Activated T-cell treated with anti-CD3 and anti-CD28 coated beads, Interleukin-2, amount 50 U/mL, for 48 hours (primary cell): Measurements from ENCODE around the gene NEDD9.

Experiments
- DNase-seq, 2 experiments: peaks; one replicate each; pipeline ENCODE4 v3.0.0-alpha.2; 2020

NEDD9 gene

GRCh38 chr6:11214901-11215300 is 17.6 kb downstream of the NEDD9 start:
- no peak for DNase-seq

GRCh38 chr6:11214084-11214833 is 18.2 kb downstream of the NEDD9 start:
- DNase-seq: no peak

GRCh38 chr6:11213422-11214021 is 18.9 kb downstream of the NEDD9 start:
- no peak for DNase-seq

GRCh38 chr6:11212664-11213063 is 19.8 kb downstream of the NEDD9 start:
- no peak for DNase-seq

- DNase-seq: no peak
Observed at GRCh38 chr6:11211254-11211653, 21.2 kb downstream of the NEDD9 start.

GRCh38 chr6:11210386-11211138 is 21.9 kb downstream of the NEDD9 start:
- DNase-seq: no peak

GRCh38 chr6:11209906-11210305 is 22.6 kb downstream of the NEDD9 start:
- DNase-seq: no peak

- no peak for DNase-seq
Observed at GRCh38 chr6:11209369-11209768, 23.1 kb downstream of the NEDD9 start.

GRCh38 chr6:11208854-11209253 is 23.6 kb downstream of the NEDD9 start:
- no peak for DNase-seq

- DNase-seq: no peak
Observed at GRCh38 chr6:11208267-11208666, 24.2 kb downstream of the NEDD9 start.

- DNase-seq: no peak
Observed at GRCh38 chr6:11207199-11207968, 25.1 kb downstream of the NEDD9 start.

GRCh38 chr6:11206576-11206975 is 25.9 kb downstream of the NEDD9 start:
- DNase-seq: no peak

GRCh38 chr6:11204794-11205366 is 27.6 kb downstream of the NEDD9 start:
- DNase-seq: no peak

- no peak for DNase-seq
Observed at GRCh38 chr6:11204005-11204399, 28.5 kb downstream of the NEDD9 start.

- no peak for DNase-seq
Observed at GRCh38 chr6:11203306-11204004, 29.0 kb downstream of the NEDD9 start.

GRCh38 chr6:11202513-11203305 is 29.8 kb downstream of the NEDD9 start:
- no peak for DNase-seq

- no peak for DNase-seq
Observed at GRCh38 chr6:11201772-11202512, 30.5 kb downstream of the NEDD9 start.

- no peak for DNase-seq
Observed at GRCh38 chr6:11201015-11201414, 31.5 kb downstream of the NEDD9 start.

GRCh38 chr6:11200356-11200755 is 32.1 kb downstream of the NEDD9 start:
- no peak for DNase-seq
